BLaER1 treated with 17β-estradiol and CSF1 and Interleukin-3, amounts not matched to agents 10 nM and 100 nM (cell line): ENCODE data around the gene SNX4.
"Not testable (repeated sequence)": the region's sequence is repeated elsewhere in the genome, so short reads cannot be mapped to it uniquely, and the experiment has no call there.

Experiments used
- H3K27ac ChIP-seq, 11 experiments: shearing (Covaris generic); formaldehyde crosslinking; 2 replicates each; pipeline ENCODE4 v1.8.1; 2022
- H3K27me3 ChIP-seq, 11 experiments: shearing (Covaris generic); formaldehyde crosslinking; 2 replicates each; pipeline ENCODE4 v1.8.1; 2022
- H3K36me3 ChIP-seq, 11 experiments: shearing (Covaris generic); formaldehyde crosslinking; 2 replicates each; pipeline ENCODE4 v1.8.1; 2022
- H3K4me1 ChIP-seq, 10 experiments: shearing (Covaris generic); formaldehyde crosslinking; 2 replicates each; pipeline ENCODE4 v1.8.1; 2022
- H3K4me2 ChIP-seq, 11 experiments: shearing (Covaris generic); formaldehyde crosslinking; 2 replicates each; pipeline ENCODE4 v1.8.1; 2022
- H3K4me3 ChIP-seq, 10 experiments: shearing (Covaris generic); formaldehyde crosslinking; 2 replicates each; pipeline ENCODE4 v1.8.1; 2022
- H3K9ac ChIP-seq, 11 experiments: shearing (Covaris generic); formaldehyde crosslinking; 2 replicates each; pipeline ENCODE4 v1.8.1; 2022
- H3K9me3 ChIP-seq, 11 experiments: shearing (Covaris generic); formaldehyde crosslinking; replicated peaks in 1 of 11; 2 replicates each; pipeline ENCODE4 v1.8.1; 2022
- H4K20me1 ChIP-seq, 11 experiments: shearing (Covaris generic); formaldehyde crosslinking; 2 replicates each; pipeline ENCODE4 v1.8.1; 2022
- Cebpa-rat ChIP-seq, 11 experiments: shearing (Covaris generic); IDR thresholded peaks; 2 replicates each; pipeline ENCODE4 v1.8.1; 2022

The SNX4 gene

GRCh38 chr3:125519678-125520562 lies at the start of gene SNX4:
Gene SNX4 (minus strand): TSS chr3:125520202. CDS start chr3:125520172, 30 bp downstream.
- H3K27ac ChIP-seq, result peak within 1 kb of the TSS; percentile 79 to 89 (median 86)

GRCh38 chr3:125556314-125556713 lies 36.3 kb upstream of the SNX4 start:
- TF ChIP-seq Cebpa-rat (IDR thresholded peaks at IDR 0.05), result no peak
- H3K4me1 ChIP-seq, result no peaks in the 10 kb centered on the region
- no peak overlapping the region for H3K27ac ChIP-seq
- H3K4me2 ChIP-seq, result no peak overlapping the region
- peaks cover 59 to 100% (median 94%) of the 10 kb centered on the region in 11 experiments for H3K36me3 ChIP-seq
- H3K4me3 ChIP-seq, result no peak overlapping the region
- peaks cover 0 to 65% (median 5%) of the 10 kb centered on the region in 11 experiments; a peak in 8 of 22 replicates for H4K20me1 ChIP-seq
- H3K27me3 ChIP-seq, result no peaks in the 10 kb centered on the region
- no peaks in the 10 kb centered on the region for H3K9me3 ChIP-seq
- no peak overlapping the region for H3K9ac ChIP-seq

More at GRCh38 chr3:125519678-125520562, at the start of gene SNX4:
- peaks cover 10 to 45% (median 21%) of the 10 kb centered on the region in 11 experiments; a peak in 18 of 22 replicates for H4K20me1 ChIP-seq
- H3K9me3 ChIP-seq, result no peaks in the 10 kb centered on the region
- H3K4me2 ChIP-seq, result peak within 1 kb of the TSS; percentile 77 to 95 (median 90)
- no peaks in the 10 kb centered on the region for H3K27me3 ChIP-seq
- peaks cover 14 to 34% (median 22%) of the 10 kb centered on the region in 10 experiments for H3K4me1 ChIP-seq
- H3K36me3 ChIP-seq, result peaks cover 19 to 35% (median 31%) of the 10 kb centered on the region in 11 experiments
- H3K9ac ChIP-seq, result peak within 1 kb of the TSS; percentile 90 to 96 (median 93)
- TF ChIP-seq Cebpa-rat (IDR thresholded peaks at IDR 0.05), result no peak
- H3K4me3 ChIP-seq, result peak within 1 kb of the TSS; percentile 85 to 97 (median 89)

DNA sequence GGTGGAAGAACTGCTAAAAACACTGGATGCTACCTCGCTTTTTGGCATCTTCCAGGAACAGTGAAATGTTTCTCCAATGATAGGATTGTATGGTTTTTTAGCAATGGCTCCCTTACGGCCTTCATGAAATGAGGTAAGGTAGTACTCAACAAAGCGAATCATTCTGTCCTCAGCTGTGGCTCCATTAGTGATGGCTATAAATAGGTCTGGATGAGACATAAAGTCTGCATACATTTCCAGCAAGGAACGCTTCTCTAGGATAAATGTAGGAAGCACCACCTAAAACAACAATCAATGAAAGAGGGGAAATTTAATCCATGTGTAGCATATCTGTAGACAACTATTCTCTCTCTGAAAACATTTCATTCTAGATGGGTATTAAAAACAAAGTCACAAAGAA lies 32.4 kb upstream of the SNX4 start:
- H3K36me3 ChIP-seq, result peaks cover 53 to 98% (median 87%) of the 10 kb centered on the region in 11 experiments
- no peak for TF ChIP-seq Cebpa-rat (IDR thresholded peaks at IDR 0.05)
- no peaks in the 10 kb centered on the region for H3K4me1 ChIP-seq
- no peaks in the 10 kb centered on the region for H3K9me3 ChIP-seq
- no peak overlapping the region for H3K4me3 ChIP-seq
- H3K27me3 ChIP-seq, result no peaks in the 10 kb centered on the region
- H3K4me2 ChIP-seq, result no peak overlapping the region
- no peak overlapping the region for H3K9ac ChIP-seq
- H3K27ac ChIP-seq, result no peak overlapping the region
- peaks cover 0 to 68% (median 0%) of the 10 kb centered on the region in 11 experiments; a peak in 8 of 22 replicates for H4K20me1 ChIP-seq

DNA sequence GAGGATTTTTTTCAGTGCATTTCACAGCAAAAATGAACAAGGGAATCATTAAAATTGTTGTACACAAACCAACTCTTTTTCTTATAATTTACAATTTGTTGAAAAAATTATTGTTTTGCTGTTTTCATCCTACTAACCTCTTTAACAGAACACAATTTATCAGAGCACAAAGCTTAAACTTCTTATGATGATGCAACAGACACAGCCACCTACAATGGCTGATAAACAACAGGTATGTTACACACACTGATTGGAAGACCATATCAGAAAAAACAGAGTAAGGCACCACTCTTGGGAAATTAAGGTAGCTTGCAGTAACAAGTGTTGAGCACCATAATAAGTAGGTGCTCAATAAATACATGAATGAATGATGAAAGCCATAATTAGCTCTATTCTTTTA lies 8.9 kb upstream of the SNX4 start:
- Histone ChIP-seq H3K4me3 (no peak overlapping the region), H3K36me3 (peaks cover 49 to 73% (median 62%) of the 10 kb centered on the region in 11 experiments), H3K4me2 (no peak overlapping the region), H3K4me1 (no peaks in the 10 kb centered on the region), H4K20me1 (peaks cover 0 to 22% (median 0%) of the 10 kb centered on the region in 11 experiments; a peak in 5 of 22 replicates), H3K27ac (no peak overlapping the region), H3K9me3 (no peaks in the 10 kb centered on the region), H3K27me3 (no peaks in the 10 kb centered on the region), H3K9ac (no peak overlapping the region)
- TF ChIP-seq Cebpa-rat (IDR thresholded peaks at IDR 0.05), result no peak

DNA sequence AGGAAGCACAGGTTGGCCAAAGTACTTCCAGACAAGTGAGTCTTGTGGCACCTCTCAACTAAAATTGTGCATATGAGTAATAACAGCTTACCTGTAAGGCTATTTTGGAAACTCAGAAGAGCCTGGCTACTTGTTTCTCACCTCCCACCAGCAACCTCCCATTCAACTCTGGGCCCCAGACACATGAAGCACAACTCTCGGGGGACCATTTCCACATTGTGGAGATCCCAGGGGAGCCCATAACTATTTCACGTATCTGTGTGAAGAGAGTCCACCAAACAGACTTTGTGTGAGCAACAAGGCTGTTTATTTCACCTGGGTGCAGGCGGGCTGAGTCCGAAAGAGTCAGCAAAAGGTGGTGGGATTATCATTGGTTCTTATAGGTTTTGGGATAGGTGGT lies 5.2 kb upstream of the SNX4 start:
- no peaks in the 10 kb centered on the region for H3K9me3 ChIP-seq
- no peak for TF ChIP-seq Cebpa-rat (IDR thresholded peaks at IDR 0.05)

GRCh38 chr3:125520563-125520919 lies 539 bp upstream of the SNX4 start:
- H3K9ac ChIP-seq, result peak overlapping the region; percentile 90 to 96 (median 93)
- H3K27ac ChIP-seq, result peak overlapping the region in 10 of 11 experiments; percentile 60 to 89 (median 86); a peak in 20 of 22 replicates
- not testable (repeated sequence) for H3K9me3 ChIP-seq, H3K27me3 ChIP-seq
- H3K4me1 ChIP-seq, result peaks cover 14 to 34% (median 22%) of the 10 kb centered on the region in 10 experiments
- H3K4me2 ChIP-seq, result peak overlapping the region; percentile 77 to 95 (median 90)
- H3K4me3 ChIP-seq, result peak overlapping the region; percentile 85 to 97 (median 89)
- H4K20me1 ChIP-seq, result peaks cover 10 to 39% (median 21%) of the 10 kb centered on the region in 11 experiments; a peak in 18 of 22 replicates
- peaks cover 12 to 29% (median 25%) of the 10 kb centered on the region in 11 experiments for H3K36me3 ChIP-seq

More for the DNA sequence above, 5.2 kb upstream of the SNX4 start:
- Histone ChIP-seq H3K4me2 (no peak overlapping the region), H4K20me1 (peaks cover 0 to 3% (median 0%) of the 10 kb centered on the region in 11 experiments; a peak in 2 of 22 replicates), H3K27me3 (no peaks in the 10 kb centered on the region), H3K4me1 (peaks cover 0 to 11% (median 7%) of the 10 kb centered on the region in 10 experiments; a peak in 16 of 20 replicates), H3K36me3 (peaks cover 26 to 39% (median 31%) of the 10 kb centered on the region in 11 experiments), H3K4me3 (no peak overlapping the region), H3K9ac (no peak overlapping the region), H3K27ac (no peak overlapping the region)

DNA sequence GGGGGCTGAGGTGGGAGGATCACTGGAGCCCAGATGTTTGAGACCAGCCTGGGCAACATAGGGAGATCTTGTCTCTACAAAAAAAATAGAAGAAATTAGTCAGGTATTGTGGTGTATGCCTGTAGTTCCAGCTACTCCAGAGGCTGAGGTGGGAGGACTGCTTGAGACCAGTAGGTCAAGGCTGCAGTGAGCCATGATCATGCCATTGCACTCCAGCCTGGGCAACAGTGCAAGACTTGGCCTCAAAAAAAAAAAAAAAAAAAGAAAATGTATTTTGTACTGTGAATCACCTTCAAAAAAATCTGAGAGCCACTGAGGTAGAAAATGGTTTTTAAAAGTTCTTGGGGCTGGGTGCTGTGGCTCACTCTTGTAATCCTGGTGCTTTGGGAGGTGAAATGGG lies 4.6 kb downstream of the SNX4 start:
- no peak for TF ChIP-seq Cebpa-rat (IDR thresholded peaks at IDR 0.05)
- no peak overlapping the region for H3K4me3 ChIP-seq
- peaks cover 18 to 84% (median 56%) of the 10 kb centered on the region in 11 experiments; a peak in 20 of 22 replicates for H4K20me1 ChIP-seq
- H3K36me3 ChIP-seq, result peaks cover 44 to 73% (median 62%) of the 10 kb centered on the region in 11 experiments
- no peak overlapping the region for H3K27ac ChIP-seq
- peaks cover 0 to 9% (median 5%) of the 10 kb centered on the region in 11 experiments; a peak in 19 of 22 replicates for H3K9me3 ChIP-seq
- H3K4me2 ChIP-seq, result no peak overlapping the region
- no peaks in the 10 kb centered on the region for H3K27me3 ChIP-seq
- H3K4me1 ChIP-seq, result peaks cover 20 to 54% (median 29%) of the 10 kb centered on the region in 10 experiments
- no peak overlapping the region for H3K9ac ChIP-seq

DNA sequence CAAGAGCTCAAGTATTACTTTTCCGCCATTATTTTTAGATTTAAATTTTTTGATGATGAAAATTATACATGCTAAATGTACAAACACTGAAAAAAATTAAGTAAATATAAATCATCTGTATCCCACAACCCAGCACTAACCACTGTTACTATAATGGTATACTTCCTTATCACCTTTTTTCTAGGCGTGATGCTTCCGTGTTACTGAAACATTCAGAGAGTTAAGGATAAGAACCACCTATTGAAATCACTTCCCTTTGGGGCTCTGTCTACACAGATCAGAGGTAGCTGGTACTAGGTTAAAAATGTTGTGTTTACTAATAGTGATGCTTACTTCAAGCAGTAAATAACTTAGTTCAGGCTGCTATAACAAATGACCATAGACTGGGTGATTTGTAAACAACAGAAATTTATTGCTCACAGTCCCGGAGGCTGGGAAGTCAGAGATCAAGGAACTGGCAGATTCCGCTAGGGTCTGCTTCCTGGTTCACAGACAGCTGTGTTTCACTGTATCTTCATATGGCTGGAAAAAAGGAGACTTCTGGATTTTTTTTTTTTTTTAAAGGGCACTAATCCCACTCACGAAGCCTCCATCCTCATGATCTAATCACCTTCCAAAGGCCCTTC lies 6.4 kb downstream of the SNX4 start:
- no peak overlapping the region for H3K4me3 ChIP-seq
- H3K4me1 ChIP-seq, result peaks cover 11 to 48% (median 22%) of the 10 kb centered on the region in 10 experiments
- no peak overlapping the region for H3K9ac ChIP-seq
- H3K27me3 ChIP-seq, result no peaks in the 10 kb centered on the region
- H4K20me1 ChIP-seq, result peaks cover 7 to 74% (median 55%) of the 10 kb centered on the region in 11 experiments; a peak in 19 of 22 replicates
- H3K36me3 ChIP-seq, result peaks cover 59 to 91% (median 81%) of the 10 kb centered on the region in 11 experiments
- peak overlapping the region in 1 of 11 experiments; percentile 57; a peak in 2 of 22 replicates for H3K4me2 ChIP-seq
- H3K27ac ChIP-seq, result no peak overlapping the region
- TF ChIP-seq Cebpa-rat (IDR thresholded peaks at IDR 0.05), result no peak
- peaks cover 14 to 27% (median 24%) of the 10 kb centered on the region in 11 experiments for H3K9me3 ChIP-seq
